HUDEP-2 (cell line): ENCODE measurements around the gene FAM25A.

Source experiments
- DNase-seq, 76 experiments: peaks; one replicate each; lab custom pipeline; 2025; ENCODE audit not compliant: unreplicated experiment in 76 of 76; lab: John Stamatoyannopoulos, UW

The FAM25A gene

DNA sequence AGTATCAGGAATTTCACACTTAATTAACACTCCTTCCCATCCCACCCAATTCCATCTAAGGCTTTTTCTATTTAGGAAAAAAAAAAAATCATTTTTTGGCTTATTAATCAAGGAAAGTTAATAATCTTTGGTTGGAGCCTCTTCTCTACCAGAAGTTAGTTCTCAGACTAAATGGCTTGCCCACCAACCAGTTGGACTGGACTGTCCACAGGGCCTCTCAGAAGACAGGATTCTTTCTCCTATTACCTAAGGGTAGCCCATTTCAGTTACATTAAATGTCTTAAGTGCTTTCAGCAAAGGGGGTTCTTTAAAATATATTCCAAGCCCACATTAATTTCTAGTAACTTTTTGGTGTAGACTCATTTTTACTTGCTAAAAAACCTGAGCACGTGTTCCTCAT, 39.3 kb downstream of the FAM25A start:
- no peak for DNase-seq

DNA sequence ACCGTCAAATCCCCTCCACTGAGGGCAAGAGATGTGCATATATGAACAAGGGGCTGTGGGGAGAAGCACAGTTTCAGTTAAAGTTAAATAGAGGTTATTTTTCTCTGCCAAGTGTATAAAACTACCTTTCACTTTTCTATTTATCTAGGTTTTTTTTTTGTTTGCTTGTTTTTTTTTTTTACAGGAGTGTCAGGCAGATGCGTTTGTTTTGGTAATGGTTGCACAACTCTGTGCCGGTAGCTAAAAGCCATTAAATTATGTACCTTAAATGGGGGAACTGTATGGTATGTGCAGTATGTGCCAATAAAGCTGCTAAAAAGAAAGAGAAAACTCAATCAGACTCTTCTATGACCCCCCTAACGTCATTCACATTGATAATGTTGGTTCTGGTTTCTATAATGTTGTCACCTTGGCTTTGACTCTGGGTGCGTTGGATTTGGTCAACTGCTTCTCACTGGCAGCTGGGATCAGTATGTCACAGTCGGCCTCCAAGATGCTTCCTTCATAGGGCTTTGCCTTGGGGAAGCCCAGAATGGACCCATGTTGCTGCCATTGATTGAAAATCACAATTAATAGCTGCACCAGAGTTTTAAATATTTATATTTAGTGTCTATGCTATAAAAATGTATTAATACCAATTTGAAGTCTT, 40.3 kb downstream of the FAM25A start:
- no peak for DNase-seq

GRCh38 chr10:87064651-87065050, 44.6 kb downstream of the FAM25A start:
- no peak for DNase-seq

DNA sequence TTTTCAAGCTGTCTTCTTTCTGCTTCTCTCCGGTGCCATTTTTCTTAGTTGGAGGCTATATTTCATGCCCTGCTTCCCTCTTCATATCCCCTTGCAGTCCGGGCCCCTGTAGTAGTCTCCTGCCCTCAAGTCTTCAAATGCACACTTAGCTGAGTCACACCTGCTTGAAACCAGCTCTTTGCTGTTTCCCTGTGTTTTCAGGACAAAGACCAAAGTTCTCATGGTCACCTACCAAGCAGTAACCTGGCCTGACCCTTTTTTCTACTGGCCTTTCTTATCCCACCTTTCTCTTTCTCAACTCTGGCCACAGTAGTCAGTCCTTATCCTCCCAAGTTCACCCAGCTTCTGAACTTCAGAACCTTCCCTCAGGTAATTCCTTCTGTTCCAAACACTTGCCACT, 46.1 kb downstream of the FAM25A start:
- DNase-seq: no peak

- no peak for DNase-seq
Measured at GRCh38 chr10:87066865-87067264, 46.8 kb downstream of the FAM25A start.

DNA sequence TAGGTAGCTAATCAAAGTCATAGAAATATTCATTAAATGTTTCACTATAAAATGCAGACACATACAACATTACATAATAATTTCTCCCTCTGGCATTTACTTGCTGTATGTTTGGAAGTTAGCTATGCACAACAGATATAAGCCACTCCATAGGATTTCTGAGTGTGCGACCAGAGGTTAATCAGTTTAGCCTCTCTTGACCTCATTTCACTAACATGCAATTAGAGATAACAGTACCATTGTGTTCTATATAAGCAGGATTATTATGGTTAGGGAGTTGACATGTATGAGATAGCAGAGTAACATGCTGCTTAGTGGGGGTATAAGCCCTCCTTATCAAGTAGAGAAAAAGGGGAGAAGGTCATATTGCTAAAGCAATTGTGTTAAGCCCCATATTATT, 48.2 kb downstream of the FAM25A start:
- no peak for DNase-seq

DNA sequence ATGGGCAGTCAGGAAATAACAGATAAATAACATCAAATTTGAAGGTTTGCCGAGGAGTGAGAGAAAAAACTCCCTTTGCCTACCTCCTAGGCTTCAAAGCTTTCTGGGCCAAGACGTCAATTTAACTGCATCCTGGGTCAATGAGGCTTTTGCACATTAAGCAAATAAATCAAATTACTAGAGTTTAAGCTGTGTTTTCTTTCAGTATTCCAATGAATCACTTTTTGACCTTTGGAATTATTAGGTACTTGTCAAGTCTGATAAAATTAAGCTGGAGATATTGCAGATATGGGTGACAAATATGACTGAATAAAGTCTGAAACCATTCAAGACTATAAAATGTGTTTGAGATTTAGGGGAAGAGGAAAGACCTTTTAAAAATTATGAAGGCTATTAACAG, 52.4 kb downstream of the FAM25A start:
- no peak for DNase-seq
